H1 (cell line): Measurements from ENCODE around the gene ARMH3. TPM values are rescaled to one million over a fixed set of nuclear protein-coding genes. Genes with fewer than 3 reads are reported as not detected.

ENCODE experiments used
- CTCF ChIA-PET: fragments of 300-600 bp; sonication (Branson Sonifier 250); formaldehyde crosslinking; loops from one replicate; lab custom pipeline; 2021; ENCODE audit not compliant: partially characterized antibody; lab: Charles Lee
- POLR2A ChIA-PET: fragments of 300-600 bp; sonication (Branson Sonifier 250); formaldehyde crosslinking; loops from one replicate; lab custom pipeline; 2021; ENCODE audit warnings: inconsistent platforms; ENCODE audit not compliant: partially characterized antibody; lab: Charles Lee
- DNase-seq, 2 experiments: peaks; one replicate each; pipeline versions ENCODE4 v3.0.0 to v3.0.0-alpha.2; 2010 to 2022; ENCODE audit warnings: low spot score in 2 of 2, low read depth in 1 of 2, mixed read lengths in 1 of 2
- FAIRE-seq: peaks from 2 replicates; lab custom pipeline; 2011; peaks lifted over from hg19 to GRCh38; lab: Jason Lieb, UNC
- H2AFZ ChIP-seq: 2 replicates; pipeline ENCODE4 v1.8.1; 2012; ENCODE audit warnings: low read length, inconsistent platforms
- H2AK5ac ChIP-seq: 2 replicates; pipeline ENCODE4 v1.6.1; 2013; ENCODE audit warnings: low read depth, low read length
- H2BK120ac ChIP-seq: replicated peaks from 2 replicates; pipeline ENCODE3; 2013; ENCODE audit warnings: low read depth, low read length, inconsistent platforms
- H2BK12ac ChIP-seq: 2 replicates; pipeline ENCODE4 v1.6.1; 2013; ENCODE audit warnings: low read depth, low read length
- H2BK15ac ChIP-seq: 2 replicates; pipeline ENCODE4 v1.6.1; 2013; ENCODE audit warnings: low read length
- H2BK20ac ChIP-seq: 2 replicates; pipeline ENCODE4 v1.6.1; 2013; ENCODE audit warnings: low read length
- H2BK5ac ChIP-seq: 2 replicates; pipeline ENCODE4 v1.6.1; 2013; ENCODE audit warnings: low read depth, low read length
- H3K14ac ChIP-seq: 2 replicates; pipeline ENCODE4 v1.6.1; 2013; ENCODE audit warnings: inconsistent platforms; ENCODE audit not compliant: insufficient read length
- H3K18ac ChIP-seq: 2 replicates; pipeline ENCODE4 v1.6.1; 2013; ENCODE audit warnings: low read length; ENCODE audit errors: extremely low read depth
- H3K23ac ChIP-seq: 2 replicates; pipeline ENCODE4 v1.6.1; 2013; ENCODE audit warnings: inconsistent platforms; ENCODE audit not compliant: insufficient read length
- H3K23me2 ChIP-seq: 2 replicates; pipeline ENCODE4 v1.6.1; 2013; ENCODE audit warnings: low read depth, low read length
- H3K27ac ChIP-seq: 2 replicates; pipeline ENCODE4 v1.6.1; 2011; ENCODE audit warnings: low read depth, low read length, inconsistent platforms
- H3K27me3 ChIP-seq, 4 experiments: replicated peaks in 1 of 4; 1 replicate in 1 of 4; 2 replicates in 3 of 4; pipeline versions ENCODE4 v1.6.1 to v1.8.1; 2011 to 2013; ENCODE audit warnings: low read length in 3 of 4, mild to moderate bottlenecking in 3 of 4, inconsistent platforms in 2 of 4, mixed read lengths in 2 of 4, moderate library complexity in 1 of 4; ENCODE audit not compliant: control insufficient read depth in 3 of 4, insufficient read depth in 3 of 4; ENCODE audit errors: extremely low read depth in 1 of 4
- H3K36me3 ChIP-seq, 4 experiments: 2 replicates each; pipeline versions ENCODE4 v1.6.1 to v1.8.1; 2011 to 2013; ENCODE audit warnings: mild to moderate bottlenecking in 4 of 4, low read length in 3 of 4, moderate library complexity in 2 of 4, control low read depth in 1 of 4, inconsistent platforms in 1 of 4; ENCODE audit not compliant: insufficient read depth in 4 of 4, control insufficient read depth in 2 of 4
- H3K4ac ChIP-seq: replicated peaks from 2 replicates; pipeline ENCODE3; 2013; ENCODE audit warnings: low read length, low read depth, mixed read lengths, inconsistent platforms; ENCODE audit not compliant: insufficient read length
- H3K4me1 ChIP-seq, 4 experiments: replicated peaks in 1 of 4; 1 replicate in 1 of 4; 2 replicates in 3 of 4; pipeline versions ENCODE4 v1.6.1 to v1.8.1; 2011 to 2013; ENCODE audit warnings: low read length in 3 of 4, inconsistent platforms in 2 of 4, mixed read lengths in 1 of 4; ENCODE audit not compliant: insufficient read depth in 4 of 4, control insufficient read depth in 3 of 4
- H3K4me2 ChIP-seq, 2 experiments: 2 replicates each; pipeline versions ENCODE4 v1.6.1 to v1.8.1; 2011 to 2013; ENCODE audit warnings: low read depth in 2 of 2, low read length in 2 of 2, control low read depth in 1 of 2, inconsistent platforms in 1 of 2, mild to moderate bottlenecking in 1 of 2; ENCODE audit not compliant: insufficient read depth in 1 of 2
- H3K4me3 ChIP-seq, 4 experiments: fragments of 200-600, 300-600 bp in 1 of 4; sonication (generic), shearing (Covaris generic), sonication (Bioruptor Twin) in 1 of 4; 2 replicates each; pipeline versions ENCODE4 v1.5.1 to v1.8.1; 2011 to 2016; ENCODE audit warnings: low read length in 4 of 4, low read depth in 3 of 4, control low read depth in 2 of 4, inconsistent platforms in 2 of 4, mild to moderate bottlenecking in 2 of 4, mixed read lengths in 1 of 4, moderate library complexity in 1 of 4; ENCODE audit not compliant: insufficient read depth in 2 of 4; ENCODE audit errors: extremely low read depth in 1 of 4
- H3K56ac ChIP-seq: replicated peaks from 2 replicates; pipeline ENCODE3; 2013; ENCODE audit warnings: low read depth, mild to moderate bottlenecking, mixed read lengths, low read length, inconsistent platforms; ENCODE audit not compliant: insufficient read length
- H3K79me1 ChIP-seq: 2 replicates; pipeline ENCODE4 v1.6.1; 2013; ENCODE audit warnings: low read depth, low read length, control low read depth
- H3K79me2 ChIP-seq, 2 experiments: 2 replicates each; pipeline versions ENCODE4 v1.6.1 to v1.8.1; 2012 to 2013; ENCODE audit warnings: low read length in 2 of 2, mild to moderate bottlenecking in 2 of 2, inconsistent platforms in 1 of 2; ENCODE audit not compliant: insufficient read depth in 2 of 2, control insufficient read depth in 1 of 2
- H3K9ac ChIP-seq, 4 experiments: replicated peaks in 1 of 4; 1 replicate in 1 of 4; 2 replicates in 3 of 4; pipeline versions ENCODE4 v1.6.1 to v1.8.1; 2011 to 2013; ENCODE audit warnings: low read depth in 3 of 4, low read length in 3 of 4, control low read depth in 2 of 4, mild to moderate bottlenecking in 2 of 4, moderate library complexity in 2 of 4, inconsistent platforms in 1 of 4; ENCODE audit errors: extremely low read depth in 1 of 4
- H3K9me3 ChIP-seq, 2 experiments: 2 replicates each; pipeline versions ENCODE4 v1.6.1 to v1.8.1; 2012 to 2013; ENCODE audit warnings: mild to moderate bottlenecking in 2 of 2, moderate library complexity in 2 of 2, control low read depth in 1 of 2, inconsistent platforms in 1 of 2, low read depth in 1 of 2, low read length in 1 of 2, mixed read lengths in 1 of 2; ENCODE audit not compliant: insufficient read depth in 2 of 2
- H4K20me1 ChIP-seq, 2 experiments: replicated peaks in 1 of 2; 2 replicates each; pipeline versions ENCODE3 to v1.8.1; 2011 to 2013; ENCODE audit warnings: inconsistent platforms in 2 of 2, low read length in 2 of 2, mild to moderate bottlenecking in 1 of 2; ENCODE audit not compliant: insufficient read depth in 2 of 2, control insufficient read depth in 1 of 2
- H4K5ac ChIP-seq: 2 replicates; pipeline ENCODE4 v1.6.1; 2013; ENCODE audit warnings: low read length, low read depth, mixed read lengths, inconsistent platforms; ENCODE audit not compliant: insufficient read length
- H4K8ac ChIP-seq: 2 replicates; pipeline ENCODE4 v1.8.0; 2013; ENCODE audit warnings: mild to moderate bottlenecking, moderate library complexity, low read length, inconsistent platforms; ENCODE audit not compliant: insufficient read depth; ENCODE audit errors: extremely low read depth
- H4K91ac ChIP-seq: replicated peaks from 2 replicates; pipeline ENCODE3; 2013; ENCODE audit warnings: low read length, mixed read lengths, inconsistent platforms; ENCODE audit not compliant: insufficient read length
- BCL11A ChIP-seq, 2 experiments: IDR thresholded peaks; one replicate each; pipeline ENCODE4 v1.6.1; 2011; ENCODE audit warnings: low read depth in 2 of 2, low read length in 2 of 2, mild to moderate bottlenecking in 2 of 2
- GABPA ChIP-seq: IDR thresholded peaks from 2 replicates; pipeline ENCODE4 v1.6.1; 2011; ENCODE audit warnings: mild to moderate bottlenecking, low read length, moderate library complexity, borderline replicate concordance; ENCODE audit not compliant: insufficient read depth
- HDAC2 ChIP-seq, 2 experiments: fragments of 300-600 bp in 1 of 2; sonication (generic) in 1 of 2; IDR thresholded peaks; 2 replicates each; pipeline ENCODE4 v1.6.1; 2011 to 2012; ENCODE audit warnings: low read depth in 2 of 2, low read length in 2 of 2, mild to moderate bottlenecking in 2 of 2, moderate library complexity in 2 of 2, borderline replicate concordance in 1 of 2, inconsistent platforms in 1 of 2
- JUN ChIP-seq: IDR thresholded peaks from 2 replicates; pipeline ENCODE4 v1.6.1; 2011; ENCODE audit warnings: low read depth, mild to moderate bottlenecking, improper control_type of control experiment, low read length
- KDM4A ChIP-seq: IDR thresholded peaks from one replicate; pipeline ENCODE4 v1.7.1; 2012; ENCODE audit warnings: low read depth, mild to moderate bottlenecking, moderate library complexity, low read length, inconsistent platforms; ENCODE audit not compliant: severe bottlenecking
- RFX5 ChIP-seq: IDR thresholded peaks from 2 replicates; pipeline ENCODE4 v1.6.1; 2011; ENCODE audit warnings: low read depth, low read length, improper control_type of control experiment, borderline replicate concordance
- SRF ChIP-seq: IDR thresholded peaks from 2 replicates; pipeline ENCODE4 v1.6.1; 2011; ENCODE audit warnings: mild to moderate bottlenecking, low read depth, low read length, moderate library complexity
- WGBS, 2 experiments: shearing (Covaris generic) in 1 of 2; methylation state at CpG; one replicate each; pipeline versions ENCODE4 v1.1.6 to v1.1.7; 2013 to 2015; ENCODE audit warnings: low lambda C conversion rate in 2 of 2, mixed read lengths in 2 of 2, inconsistent platforms in 1 of 2, low coverage in 1 of 2, missing lambda C conversion rate in 1 of 2; ENCODE audit not compliant: insufficient replicate concordance in 2 of 2, insufficient coverage in 1 of 2, insufficient read length in 1 of 2; ENCODE audit errors: extremely low coverage in 1 of 2, missing lambda C conversion rate in 1 of 2; 5-methylcytosine and 5-hydroxymethylcytosine counted together
- polyA plus RNA-seq, 7 experiments: library from polyadenylated mRNA; depleted of rRNA in 3 of 7; stranded (reverse) in 5 of 7; unstranded in 2 of 7; fragments of >200 nt in 5 of 7; fragments of 200-250 nt in 2 of 7; gene quantifications; 1 replicate in 5 of 7; 2 replicates in 1 of 7; 4 replicates in 1 of 7; pipeline versions ENCODE4 v1.2.1 to v1.2.3, GENCODE V29; 2011 to 2013; ENCODE audit warnings: missing spikeins in 2 of 7, mixed read lengths in 2 of 7
- total RNA-seq: library from RNA; stranded (reverse); fragmentation: NEBNext Ultra II Directional; extraction: Animal tissue kit (Norgen Biotek cat#: 25700); gene quantifications from 2 replicates; pipeline ENCODE4 v1.2.1, GENCODE V29; 2021
- TF ChIP-seq, protein P1 (sequence below): IDR thresholded peaks from 2 replicates; pipeline ENCODE4 v1.6.1; 2012; ENCODE audit warnings: inconsistent platforms

ARMH3 gene
- total and polyA plus RNA-seq, 2 of the 8 experiments (the other 6 are each of a cell fraction or from before 2014, with no cell fraction given), result 11.6 to 18.3 TPM

DNA sequence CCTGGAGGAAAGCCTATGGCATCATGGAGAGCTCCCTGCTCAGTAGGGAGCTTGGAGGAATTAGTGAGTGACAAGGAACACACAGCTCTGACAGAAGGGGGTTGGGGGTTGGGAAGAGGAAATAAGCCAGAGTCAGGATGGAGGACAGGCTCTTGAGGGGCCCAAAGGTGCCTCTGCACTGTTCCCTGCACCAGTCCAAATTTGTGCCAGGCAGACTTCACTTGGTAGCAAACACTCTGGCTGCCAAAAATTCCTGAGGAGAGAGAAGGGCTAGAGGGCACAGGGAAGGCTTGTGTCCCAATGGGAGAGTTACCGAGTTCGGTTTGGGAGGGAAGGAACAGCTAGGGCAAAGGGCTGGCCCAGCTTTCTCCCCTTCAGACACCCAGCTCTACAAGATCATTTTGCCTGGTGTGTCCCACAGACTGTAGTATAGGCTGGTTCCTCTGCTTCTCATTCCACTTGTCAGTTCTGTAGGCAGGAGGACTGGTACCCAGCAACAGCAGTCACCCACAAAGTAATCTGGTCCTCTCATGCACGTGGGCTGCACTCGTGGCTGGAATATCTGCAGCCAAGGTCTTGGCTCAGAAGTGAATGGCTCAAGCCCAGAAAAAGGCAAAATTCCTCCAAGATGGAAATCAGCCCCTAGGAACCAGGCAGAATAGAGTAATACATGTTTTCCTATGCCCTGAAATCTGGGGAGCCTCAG, 204.4 kb downstream of the ARMH3 start:
- H3K23ac ChIP-seq, result no peak overlapping the region
- FAIRE-seq, result no peak

More for the DNA sequence above, 204.4 kb downstream of the ARMH3 start:
- no peaks in the 10 kb centered on the region for H3K79me2 ChIP-seq
- no peak overlapping the region for H2BK120ac ChIP-seq
- no peak overlapping the region for H2BK15ac ChIP-seq
- H3K14ac ChIP-seq, result no peak overlapping the region
- no peak overlapping the region for H2AK5ac ChIP-seq
- no peak overlapping the region for H4K8ac ChIP-seq
- CTCF ChIA-PET, result interaction anchor here (1.0 to 8.3 kb wide), 4 partner anchors 9 to 158 kb away, joined by 3 to 70 read pairs (median 18); partner anchors contain the start of gene KCNIP2
- H3K56ac ChIP-seq, result no peak overlapping the region
- H2BK12ac ChIP-seq, result no peak overlapping the region
- H2BK20ac ChIP-seq, result no peak overlapping the region
- no peak overlapping the region for H3K4me2 ChIP-seq
- H4K20me1 ChIP-seq, result peaks cover 0 to 2% of the 10 kb centered on the region in 2 experiments
- no peaks in the 10 kb centered on the region; a peak in 1 of 7 replicates for H3K27me3 ChIP-seq
- no peak overlapping the region for H3K27ac ChIP-seq
- 92% methylated on average over 4 of the region's 4 CpGs; no CpG with 5 or more reads in 1 of the 2 experiments for WGBS, 2 experiments
- no peak overlapping the region for H3K4me3 ChIP-seq
- H3K36me3 ChIP-seq, result no peaks in the 10 kb centered on the region
- no peak overlapping the region; the same call in 1 of the 2 replicates for H2BK5ac ChIP-seq
- no peak overlapping the region for H3K18ac ChIP-seq
- no peak for DNase-seq
- no peak overlapping the region for H3K9ac ChIP-seq
- H3K23me2 ChIP-seq, result no peaks in the 10 kb centered on the region
- no peaks in the 10 kb centered on the region for H3K9me3 ChIP-seq
- no peak overlapping the region for H2AFZ ChIP-seq
- H3K79me1 ChIP-seq, result no peaks in the 10 kb centered on the region; the same call in 1 of the 2 replicates
- H4K91ac ChIP-seq, result no peak overlapping the region
- no peak overlapping the region for H4K5ac ChIP-seq
- H3K4ac ChIP-seq, result no peak overlapping the region
- POLR2A ChIA-PET, result no interaction called here
- H3K4me1 ChIP-seq, result peaks cover 0 to 9% (median 0%) of the 10 kb centered on the region in 4 experiments; a peak in 1 of 7 replicates
- no peak for TF ChIP-seq JUN
- no peak for TF ChIP-seq SRF
- TF ChIP-seq RFX5, result no peak
- no peak for TF ChIP-seq GABPA
- no peak for TF ChIP-seq HDAC2 (IDR thresholded peaks at IDR 0.05; ENCODE audit: borderline replicate concordance in 1 of 2, low read depth in 2 of 2, low read length in 2 of 2)
- no peak for TF ChIP-seq KDM4A
- TF ChIP-seq, protein P1, sequence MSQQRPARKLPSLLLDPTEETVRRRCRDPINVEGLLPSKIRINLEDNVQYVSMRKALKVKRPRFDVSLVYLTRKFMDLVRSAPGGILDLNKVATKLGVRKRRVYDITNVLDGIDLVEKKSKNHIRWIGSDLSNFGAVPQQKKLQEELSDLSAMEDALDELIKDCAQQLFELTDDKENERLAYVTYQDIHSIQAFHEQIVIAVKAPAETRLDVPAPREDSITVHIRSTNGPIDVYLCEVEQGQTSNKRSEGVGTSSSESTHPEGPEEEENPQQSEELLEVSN, result no peak
- no peak for TF ChIP-seq BCL11A (IDR thresholded peaks at IDR 0.05; ENCODE audit: low read depth in 2 of 2, low read length in 2 of 2)
